ENCODE measurements around the gene SALL1.

GRCh38 chr16:51097729-51098128 is 53.3 kb downstream of the SALL1 start:
- TF ChIP-seq CTCF (IDR thresholded peaks at IDR 0.05) (no peak), REST (IDR thresholded peaks at IDR 0.05; ENCODE audit: insufficient read depth in 1 of 2, low read depth in 2 of 2, low read length in 1 of 2) (no peak), POLR2AphosphoS5 (IDR thresholded peaks at IDR 0.05; ENCODE audit: low read depth, low read length) (no peak), TCF7L2 (IDR thresholded peaks at IDR 0.05; ENCODE audit: low read depth, low read length) (no peak)
